GM21576 (cell line): Measurements from ENCODE around the gene MTCH2.
A peak's percentile ranks its signal among the peaks of the same experiment; 100 is the strongest.
"Not testable (repeated sequence)": the region's sequence is repeated elsewhere in the genome, so short reads cannot be mapped to it uniquely, and the experiment has no call there.

Experiments
- ATAC-seq: cut with Tn5 transposase; IDR thresholded peaks from one replicate; pipeline ENCODE4 v1.9.1; 2021; ENCODE audit warnings: mild to moderate bottlenecking, moderate library complexity; ENCODE audit not compliant: unreplicated experiment

MTCH2 gene

GRCh38 chr11:47642099-47642855 lies at the start of gene MTCH2:
Gene MTCH2, minus strand, starts transcription at chr11:47642559. Its CDS starts 94 bp downstream, at chr11:47642465.
- ATAC-seq = peak; percentile 92

- ATAC-seq = no peak
Measured at GRCh38 chr11:47691979-47692378, 49.6 kb upstream of the MTCH2 start.

GRCh38 chr11:47689480-47689879 lies 47.1 kb upstream of the MTCH2 start:
- no peak for ATAC-seq

- ATAC-seq = no peak
Measured at GRCh38 chr11:47688991-47689390, 46.6 kb upstream of the MTCH2 start.

GRCh38 chr11:47688111-47688510 lies 45.8 kb upstream of the MTCH2 start:
- no peak for ATAC-seq

- not testable (repeated sequence) for ATAC-seq
Measured at GRCh38 chr11:47686704-47687103, 44.3 kb upstream of the MTCH2 start.

GRCh38 chr11:47686151-47686550 lies 43.8 kb upstream of the MTCH2 start:
- no peak for ATAC-seq

- ATAC-seq = no peak
Measured at GRCh38 chr11:47675851-47676250, 33.5 kb upstream of the MTCH2 start.

- no peak for ATAC-seq
Measured at GRCh38 chr11:47672283-47672730, 29.9 kb upstream of the MTCH2 start.

GRCh38 chr11:47669856-47670255 lies 27.5 kb upstream of the MTCH2 start:
- no peak for ATAC-seq

- ATAC-seq = no peak
Measured at GRCh38 chr11:47668665-47669064, 26.3 kb upstream of the MTCH2 start.

GRCh38 chr11:47667555-47667954 lies 25.2 kb upstream of the MTCH2 start:
- no peak for ATAC-seq

- ATAC-seq = no peak
Measured at GRCh38 chr11:47667135-47667534, 24.8 kb upstream of the MTCH2 start.

GRCh38 chr11:47664936-47665335 lies 22.6 kb upstream of the MTCH2 start:
- ATAC-seq = not testable (repeated sequence)

GRCh38 chr11:47661245-47661644 lies 18.9 kb upstream of the MTCH2 start:
- no peak for ATAC-seq

- no peak for ATAC-seq
Measured at GRCh38 chr11:47659276-47659675, 16.9 kb upstream of the MTCH2 start.

- ATAC-seq = no peak
Measured at GRCh38 chr11:47656260-47656885, 14.0 kb upstream of the MTCH2 start.

- ATAC-seq = no peak
Measured at GRCh38 chr11:47651818-47652469, 9.6 kb upstream of the MTCH2 start.

GRCh38 chr11:47649276-47649675 lies 6.9 kb upstream of the MTCH2 start:
- ATAC-seq = no peak

- no peak for ATAC-seq
Measured at GRCh38 chr11:47646019-47646418, 3.7 kb upstream of the MTCH2 start.

- no peak for ATAC-seq
Measured at GRCh38 chr11:47645500-47645899, 3.1 kb upstream of the MTCH2 start.

- ATAC-seq = no peak
Measured at GRCh38 chr11:47641600-47642098, 710 bp downstream of the MTCH2 start.
